HepG2 (cell line): ENCODE data around the gene UTS2R. TPM values are rescaled to one million over a fixed set of nuclear protein-coding genes. Genes with fewer than 3 reads are reported as not detected.
A peak's percentile ranks its signal among the peaks of the same experiment; 100 is the strongest.

Experiments used
- BRF2 ChIP-seq: sonication (generic); formaldehyde crosslinking; IDR thresholded peaks from 2 replicates; pipeline ENCODE4 v1.8.1; 2022; ENCODE audit warnings: mild to moderate bottlenecking, missing genetic modification reagents
- FOXM1 ChIP-seq: sonication (generic); formaldehyde crosslinking; IDR thresholded peaks from 2 replicates; pipeline ENCODE4 v1.5.0; 2020; ENCODE audit warnings: missing genetic modification reagents
- HNF4G ChIP-seq, 2 experiments: sonication (generic) in 1 of 2; formaldehyde crosslinking in 1 of 2; IDR thresholded peaks; 2 replicates each; pipeline versions ENCODE4 v1.4.0 to v1.6.1; 2011 to 2020; ENCODE audit warnings: borderline replicate concordance in 2 of 2, low read depth in 2 of 2, mild to moderate bottlenecking in 2 of 2, low read length in 1 of 2, missing genetic modification reagents in 1 of 2, moderate library complexity in 1 of 2
- LRRFIP1 ChIP-seq: sonication (generic); formaldehyde crosslinking; conservative IDR thresholded peaks from 2 replicates; pipeline ENCODE4 v1.4.0; 2020; ENCODE audit warnings: missing genetic modification reagents
- MBD4 ChIP-seq: IDR thresholded peaks from 2 replicates; pipeline ENCODE4 v1.6.1; 2012; ENCODE audit warnings: low read length, inconsistent platforms, borderline replicate concordance
- NFKB2 ChIP-seq: sonication (generic); formaldehyde crosslinking; IDR thresholded peaks from 2 replicates; pipeline ENCODE4 v1.4.0; 2020; ENCODE audit warnings: missing genetic modification reagents, borderline replicate concordance
- NONO ChIP-seq, 2 experiments: fragments of 450-650 bp in 1 of 2; sonication (generic) in 1 of 2; formaldehyde crosslinking in 1 of 2; IDR thresholded peaks in 1 of 2; conservative IDR thresholded peaks in 1 of 2; 2 replicates each; pipeline versions ENCODE4 v1.6.1 to v1.8.0; 2017 to 2022; ENCODE audit warnings: mild to moderate bottlenecking in 1 of 2, missing genetic modification reagents in 1 of 2, moderate library complexity in 1 of 2
- NRL ChIP-seq: sonication (generic); formaldehyde crosslinking; IDR thresholded peaks from 2 replicates; pipeline ENCODE4 v1.5.0; 2020; ENCODE audit warnings: missing genetic modification reagents, mild to moderate bottlenecking, moderate library complexity, borderline replicate concordance
- PAF1 ChIP-seq: IDR thresholded peaks from 2 replicates; pipeline ENCODE4 v1.6.1; 2016; ENCODE audit warnings: missing genetic modification reagents, missing compliant biosample characterization
- PHF5A ChIP-seq: IDR thresholded peaks from one replicate; pipeline ENCODE4 v1.6.1; 2018; ENCODE audit warnings: low read depth, missing genetic modification reagents; ENCODE audit not compliant: unreplicated experiment
- SALL1 ChIP-seq: sonication (generic); formaldehyde crosslinking; IDR thresholded peaks from 2 replicates; pipeline ENCODE4 v1.8.0; 2022; ENCODE audit warnings: mild to moderate bottlenecking, missing genetic modification reagents
- SMAD3 ChIP-seq: sonication (generic); formaldehyde crosslinking; IDR thresholded peaks from 2 replicates; pipeline ENCODE4 v1.4.0; 2020; ENCODE audit warnings: missing genetic modification reagents
- TBP ChIP-seq: sonication (generic); formaldehyde crosslinking; IDR thresholded peaks from 2 replicates; pipeline ENCODE4 v1.5.0; 2020; ENCODE audit warnings: missing genetic modification reagents
- TCF12 ChIP-seq, 2 experiments: fragments of 450-650 bp in 1 of 2; sonication (generic) in 1 of 2; formaldehyde crosslinking in 1 of 2; IDR thresholded peaks; 2 replicates each; pipeline versions ENCODE4 v1.6.1 to v1.8.0; 2017 to 2022; ENCODE audit warnings: antibody characterized with exemption in 1 of 2, mild to moderate bottlenecking in 1 of 2, missing genetic modification reagents in 1 of 2, moderate library complexity in 1 of 2
- ZMYM4 ChIP-seq: sonication (generic); formaldehyde crosslinking; IDR thresholded peaks from 2 replicates; pipeline ENCODE4 v1.8.1; 2023; ENCODE audit warnings: mild to moderate bottlenecking, missing genetic modification reagents
- ZNF234 ChIP-seq: sonication (generic); formaldehyde crosslinking; conservative IDR thresholded peaks from 2 replicates; pipeline ENCODE4 v1.5.1; 2020; ENCODE audit warnings: mild to moderate bottlenecking, missing genetic modification reagents
- ZNF274 ChIP-seq: sonication (generic); formaldehyde crosslinking; IDR thresholded peaks from 2 replicates; pipeline ENCODE4 v1.5.1; 2020; ENCODE audit warnings: mild to moderate bottlenecking, missing genetic modification reagents
- ZNF280D ChIP-seq: sonication (generic); formaldehyde crosslinking; IDR thresholded peaks from 2 replicates; pipeline ENCODE4 v1.5.1; 2020; ENCODE audit warnings: mild to moderate bottlenecking, missing genetic modification reagents
- ZNF484 ChIP-seq: sonication (generic); formaldehyde crosslinking; IDR thresholded peaks from 2 replicates; pipeline ENCODE4 v1.5.1; 2020; ENCODE audit warnings: mild to moderate bottlenecking, low read depth, missing genetic modification reagents, borderline replicate concordance
- polyA plus RNA-seq, 8 experiments: library from polyadenylated mRNA; depleted of rRNA in 3 of 8; stranded (reverse) in 7 of 8; unstranded in 1 of 8; fragments of >200 nt; fragmentation: Illumina TruSeq in 4 of 8; extraction: Trizol in 4 of 8; gene quantifications; 2 replicates each; pipeline versions ENCODE4 v1.2.1 to v1.2.3, GENCODE V29; 2011 to 2016; ENCODE audit warnings: low read depth in 4 of 8, missing spikeins in 1 of 8, mixed read lengths in 1 of 8; ENCODE audit not compliant: insufficient read depth in 1 of 8
- total RNA-seq, 5 experiments: library from RNA; depleted of rRNA; stranded (reverse); fragments of >200 nt; fragmentation: Illumina TruSeq; extraction: Trizol; gene quantifications; 2 replicates each; pipeline ENCODE4 v1.2.3, GENCODE V29; 2016; ENCODE audit warnings: low read depth in 1 of 5

The UTS2R gene
- total and polyA plus RNA-seq, 2 of the 13 experiments (the other 11 are each of a cell fraction or from before 2014, with no cell fraction given): 0.13 to 0.15 TPM

- TF ChIP-seq ZNF234 (peak; percentile 94), TCF12 (IDR thresholded peaks at IDR 0.05) (no peak), TCF12 (CRISPR knock-in tag; IDR thresholded peaks at IDR 0.05) (peak; percentile 97), NRL (no peak; the same call in 1 of the 2 replicates), TBP (CRISPR knock-in tag) (no peak), SALL1 (CRISPR knock-in tag) (peak; percentile 98), FOXM1 (CRISPR knock-in tag) (no peak), NONO (IDR thresholded peaks at IDR 0.05) (no peak), NONO (CRISPR knock-in tag; conservative IDR thresholded peaks at IDR 0.05) (peak; percentile 98), BRF2 (peak; percentile 81; the same call in 1 of the 2 replicates), PAF1 (CRISPR knock-in tag) (0 out of 2 replicates have a peak, but pooled peaks have one; percentile 44), NFKB2 (CRISPR knock-in tag) (peak; percentile 51; the same call in 1 of the 2 replicates), LRRFIP1 (CRISPR knock-in tag) (no peak), PHF5A (peak; percentile 97), ZMYM4 (CRISPR knock-in tag) (peak; percentile 78), ZNF274 (peak; percentile 40; the same call in 1 of the 2 replicates), ZNF280D (CRISPR knock-in tag) (peak; percentile 60; the same call in 1 of the 2 replicates), HNF4G (IDR thresholded peaks at IDR 0.05; ENCODE audit: borderline replicate concordance, low read depth, low read length) (peak; percentile 67; the same call in 1 of the 2 replicates), HNF4G (CRISPR knock-in tag; IDR thresholded peaks at IDR 0.05; ENCODE audit: borderline replicate concordance, low read depth) (peak; percentile 74; the same call in 1 of the 2 replicates), ZNF484 (CRISPR knock-in tag) (no peak), SMAD3 (peak; percentile 98), MBD4 (peak; percentile 68; the same call in 1 of the 2 replicates)
Measured at GRCh38 chr17:82346342-82347300, 24.9 kb upstream of the UTS2R start (continued).
